ENCODE measurements around the gene TAS2R3.
"Not testable (repeated sequence)": the region's sequence is repeated elsewhere in the genome, so short reads cannot be mapped to it uniquely, and the experiment has no call there.

Gene TAS2R3

DNA sequence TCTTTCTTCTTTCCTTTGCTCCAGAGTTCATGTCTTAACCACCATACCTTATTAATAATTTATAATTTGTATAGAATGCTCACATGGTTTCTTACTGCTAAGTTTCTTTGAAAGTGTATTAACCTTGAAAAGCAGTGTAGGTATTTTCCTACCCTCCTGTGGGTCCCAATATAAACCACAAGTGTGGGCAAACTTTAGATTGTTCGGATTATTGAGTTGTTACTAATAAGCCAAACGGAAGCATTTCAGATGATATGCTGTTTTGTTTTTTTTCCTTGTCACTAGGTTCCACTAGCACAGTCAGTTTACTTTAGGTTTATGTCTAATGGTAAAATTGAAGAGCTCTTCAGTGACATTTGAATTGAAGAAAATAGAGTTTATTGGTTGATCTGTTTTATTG, 15.5 kb upstream of the TAS2R3 start:
- no peaks in the 10 kb centered on the region for H3K27me3 ChIP-seq (ENCODE audit: insufficient read depth, poor library complexity, severe bottlenecking)
- no peak overlapping the region for H3K27ac ChIP-seq (replicated peaks)
- TF ChIP-seq POLR2AphosphoS5 (IDR thresholded peaks at IDR 0.05; ENCODE audit: low read depth) (no peak), GABPA (IDR thresholded peaks at IDR 0.05; ENCODE audit: low read depth) (no peak), SPI1 (IDR thresholded peaks at IDR 0.05; ENCODE audit: borderline replicate concordance, low read depth) (no peak)
- TF ChIP-seq, protein P1, sequence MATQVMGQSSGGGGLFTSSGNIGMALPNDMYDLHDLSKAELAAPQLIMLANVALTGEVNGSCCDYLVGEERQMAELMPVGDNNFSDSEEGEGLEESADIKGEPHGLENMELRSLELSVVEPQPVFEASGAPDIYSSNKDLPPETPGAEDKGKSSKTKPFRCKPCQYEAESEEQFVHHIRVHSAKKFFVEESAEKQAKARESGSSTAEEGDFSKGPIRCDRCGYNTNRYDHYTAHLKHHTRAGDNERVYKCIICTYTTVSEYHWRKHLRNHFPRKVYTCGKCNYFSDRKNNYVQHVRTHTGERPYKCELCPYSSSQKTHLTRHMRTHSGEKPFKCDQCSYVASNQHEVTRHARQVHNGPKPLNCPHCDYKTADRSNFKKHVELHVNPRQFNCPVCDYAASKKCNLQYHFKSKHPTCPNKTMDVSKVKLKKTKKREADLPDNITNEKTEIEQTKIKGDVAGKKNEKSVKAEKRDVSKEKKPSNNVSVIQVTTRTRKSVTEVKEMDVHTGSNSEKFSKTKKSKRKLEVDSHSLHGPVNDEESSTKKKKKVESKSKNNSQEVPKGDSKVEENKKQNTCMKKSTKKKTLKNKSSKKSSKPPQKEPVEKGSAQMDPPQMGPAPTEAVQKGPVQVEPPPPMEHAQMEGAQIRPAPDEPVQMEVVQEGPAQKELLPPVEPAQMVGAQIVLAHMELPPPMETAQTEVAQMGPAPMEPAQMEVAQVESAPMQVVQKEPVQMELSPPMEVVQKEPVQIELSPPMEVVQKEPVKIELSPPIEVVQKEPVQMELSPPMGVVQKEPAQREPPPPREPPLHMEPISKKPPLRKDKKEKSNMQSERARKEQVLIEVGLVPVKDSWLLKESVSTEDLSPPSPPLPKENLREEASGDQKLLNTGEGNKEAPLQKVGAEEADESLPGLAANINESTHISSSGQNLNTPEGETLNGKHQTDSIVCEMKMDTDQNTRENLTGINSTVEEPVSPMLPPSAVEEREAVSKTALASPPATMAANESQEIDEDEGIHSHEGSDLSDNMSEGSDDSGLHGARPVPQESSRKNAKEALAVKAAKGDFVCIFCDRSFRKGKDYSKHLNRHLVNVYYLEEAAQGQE (IDR thresholded peaks at IDR 0.05; ENCODE audit: insufficient replicate concordance, low read depth), result no peak
- TF ChIP-seq, protein P2, sequence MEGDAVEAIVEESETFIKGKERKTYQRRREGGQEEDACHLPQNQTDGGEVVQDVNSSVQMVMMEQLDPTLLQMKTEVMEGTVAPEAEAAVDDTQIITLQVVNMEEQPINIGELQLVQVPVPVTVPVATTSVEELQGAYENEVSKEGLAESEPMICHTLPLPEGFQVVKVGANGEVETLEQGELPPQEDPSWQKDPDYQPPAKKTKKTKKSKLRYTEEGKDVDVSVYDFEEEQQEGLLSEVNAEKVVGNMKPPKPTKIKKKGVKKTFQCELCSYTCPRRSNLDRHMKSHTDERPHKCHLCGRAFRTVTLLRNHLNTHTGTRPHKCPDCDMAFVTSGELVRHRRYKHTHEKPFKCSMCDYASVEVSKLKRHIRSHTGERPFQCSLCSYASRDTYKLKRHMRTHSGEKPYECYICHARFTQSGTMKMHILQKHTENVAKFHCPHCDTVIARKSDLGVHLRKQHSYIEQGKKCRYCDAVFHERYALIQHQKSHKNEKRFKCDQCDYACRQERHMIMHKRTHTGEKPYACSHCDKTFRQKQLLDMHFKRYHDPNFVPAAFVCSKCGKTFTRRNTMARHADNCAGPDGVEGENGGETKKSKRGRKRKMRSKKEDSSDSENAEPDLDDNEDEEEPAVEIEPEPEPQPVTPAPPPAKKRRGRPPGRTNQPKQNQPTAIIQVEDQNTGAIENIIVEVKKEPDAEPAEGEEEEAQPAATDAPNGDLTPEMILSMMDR (IDR thresholded peaks at IDR 0.05; ENCODE audit: insufficient read depth, low read length), result no peak
- no peak for DNase-seq (ENCODE audit: low read depth in 1 of 2, low spot score in 1 of 2)
- no peak overlapping the region for H3K4me3 ChIP-seq (replicated peaks; ENCODE audit: insufficient read depth, low read length)

DNA sequence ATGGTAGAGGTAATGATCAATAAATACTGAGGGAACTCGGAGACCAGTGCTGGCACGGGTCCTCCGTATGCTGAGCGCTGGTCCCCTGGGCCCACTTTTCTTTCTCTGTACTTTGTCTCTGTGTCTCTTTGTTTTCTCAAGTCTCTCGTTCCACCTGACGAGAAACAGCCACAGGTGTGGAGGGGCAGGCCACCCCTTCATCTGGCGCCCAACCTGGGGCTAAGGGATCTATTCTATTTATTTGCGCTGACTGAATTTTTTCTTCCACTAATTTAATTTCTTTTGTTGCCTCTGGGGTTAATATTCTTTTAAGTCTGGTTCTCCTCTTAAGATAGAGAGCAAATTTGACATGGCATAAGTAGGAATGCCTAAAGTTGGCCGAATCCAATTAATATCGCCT, 12.0 kb upstream of the TAS2R3 start:
- H3K27ac ChIP-seq (replicated peaks); H3K27me3 ChIP-seq (ENCODE audit: insufficient read depth, poor library complexity, severe bottlenecking); H3K4me3 ChIP-seq (replicated peaks; ENCODE audit: insufficient read depth, low read length); DNase-seq (ENCODE audit: low read depth in 1 of 2, low spot score in 1 of 2): not testable (repeated sequence)

DNA sequence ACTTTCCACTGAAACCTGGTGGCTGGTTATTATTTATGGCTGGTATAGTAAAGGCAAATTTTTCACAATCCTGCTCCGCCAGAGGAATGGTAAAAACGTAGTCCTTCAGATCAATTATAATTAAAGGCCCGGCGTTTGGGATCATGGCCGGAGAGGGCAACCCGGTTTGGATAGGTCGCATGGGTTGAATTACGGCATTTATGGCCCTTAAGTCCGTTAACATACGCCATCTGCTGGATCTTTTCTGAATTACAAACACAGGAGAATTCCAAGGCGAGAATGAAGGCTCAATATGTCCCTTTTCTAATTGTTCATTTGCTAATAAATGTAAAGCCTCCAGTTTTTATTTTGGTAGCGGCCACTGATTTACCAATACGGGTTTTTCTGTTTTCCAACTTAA, 11.3 kb upstream of the TAS2R3 start:
- no peak for TF ChIP-seq GABPA (IDR thresholded peaks at IDR 0.05; ENCODE audit: low read depth)
- TF ChIP-seq, protein P2 (IDR thresholded peaks at IDR 0.05; ENCODE audit: insufficient read depth, low read length), result no peak
- TF ChIP-seq POLR2AphosphoS5 (IDR thresholded peaks at IDR 0.05; ENCODE audit: low read depth), result no peak
- TF ChIP-seq, protein P1 (IDR thresholded peaks at IDR 0.05; ENCODE audit: insufficient replicate concordance, low read depth), result no peak
- TF ChIP-seq SPI1 (IDR thresholded peaks at IDR 0.05; ENCODE audit: borderline replicate concordance, low read depth), result no peak
- DNase-seq (ENCODE audit: low read depth in 1 of 2, low spot score in 1 of 2), result no peak
- Histone ChIP-seq H3K4me3 (replicated peaks; ENCODE audit: insufficient read depth, low read length) (no peak overlapping the region), H3K27ac (replicated peaks) (no peak overlapping the region), H3K27me3 (ENCODE audit: insufficient read depth, poor library complexity, severe bottlenecking) (no peaks in the 10 kb centered on the region)

DNA sequence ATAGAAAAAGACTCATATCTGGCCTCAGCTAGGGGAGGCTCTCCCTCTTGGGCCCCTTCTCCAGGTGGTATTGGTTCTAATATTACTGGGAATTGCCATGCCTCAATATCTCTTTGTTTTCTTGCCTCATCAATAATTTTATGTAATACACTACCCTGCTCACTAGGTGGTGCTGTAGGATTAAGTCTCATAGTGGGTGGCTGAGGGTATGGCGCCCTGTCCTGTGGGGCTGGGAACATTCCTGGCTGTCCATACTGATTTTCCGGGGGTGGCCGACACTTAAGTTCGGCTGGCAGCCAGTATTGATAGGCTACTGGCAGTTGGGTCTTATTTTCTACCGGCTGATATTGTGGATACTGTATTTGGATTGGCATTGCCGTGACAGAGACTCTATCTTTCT, 9.0 kb upstream of the TAS2R3 start:
- TF ChIP-seq, protein P2 (IDR thresholded peaks at IDR 0.05; ENCODE audit: insufficient read depth, low read length), result peak; percentile 12
- no peak for TF ChIP-seq GABPA (IDR thresholded peaks at IDR 0.05; ENCODE audit: low read depth)

DNA sequence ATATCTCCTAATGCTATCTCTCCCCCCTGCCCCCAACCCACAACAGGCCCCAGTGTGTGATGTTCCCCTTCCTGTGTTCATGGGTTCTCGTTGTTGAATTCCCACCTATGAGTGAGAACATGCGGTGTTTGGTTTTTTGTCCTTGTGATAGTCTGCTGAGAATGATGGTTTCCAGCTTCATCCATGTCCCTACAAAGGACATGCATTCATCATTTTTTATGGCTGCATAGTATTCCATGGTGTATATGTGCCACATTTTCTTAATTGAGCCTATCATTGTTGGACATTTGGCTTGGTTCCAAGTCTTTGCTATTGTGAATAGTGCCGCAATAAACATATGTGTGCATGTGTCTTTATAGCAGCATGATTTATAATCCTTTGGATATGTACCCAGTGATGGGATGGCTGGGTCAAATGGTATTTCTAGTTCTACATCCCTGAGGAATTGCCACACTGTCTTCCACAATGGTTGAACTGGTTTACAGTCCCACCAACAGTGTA, 6.2 kb downstream of the TAS2R3 start:
- not testable (repeated sequence) for H3K27ac ChIP-seq (replicated peaks); H3K4me3 ChIP-seq (replicated peaks; ENCODE audit: insufficient read depth, low read length); DNase-seq (ENCODE audit: low read depth in 1 of 2, low spot score in 1 of 2); H3K27me3 ChIP-seq (ENCODE audit: insufficient read depth, poor library complexity, severe bottlenecking)

More for the DNA sequence above, 9.0 kb upstream of the TAS2R3 start:
- Histone ChIP-seq H3K4me3 (replicated peaks; ENCODE audit: insufficient read depth, low read length) (no peak overlapping the region), H3K27me3 (ENCODE audit: insufficient read depth, poor library complexity, severe bottlenecking) (no peaks in the 10 kb centered on the region), H3K27ac (replicated peaks) (no peak overlapping the region)
- peak in 1 of 2 experiments; percentile 22 for DNase-seq (ENCODE audit: low read depth in 1 of 2, low spot score in 1 of 2)

Measured in HL-60 (cell line).